HUDEP-2 (cell line): ENCODE results near the gene SIRT3.
"Not testable (repeated sequence)": the region's sequence is repeated elsewhere in the genome, so short reads cannot be mapped to it uniquely, and the experiment has no call there.

Experiments
- DNase-seq, 76 experiments: peaks; one replicate each; lab custom pipeline; 2025; ENCODE audit not compliant: unreplicated experiment in 76 of 76; lab: John Stamatoyannopoulos, UW

Gene SIRT3

DNA sequence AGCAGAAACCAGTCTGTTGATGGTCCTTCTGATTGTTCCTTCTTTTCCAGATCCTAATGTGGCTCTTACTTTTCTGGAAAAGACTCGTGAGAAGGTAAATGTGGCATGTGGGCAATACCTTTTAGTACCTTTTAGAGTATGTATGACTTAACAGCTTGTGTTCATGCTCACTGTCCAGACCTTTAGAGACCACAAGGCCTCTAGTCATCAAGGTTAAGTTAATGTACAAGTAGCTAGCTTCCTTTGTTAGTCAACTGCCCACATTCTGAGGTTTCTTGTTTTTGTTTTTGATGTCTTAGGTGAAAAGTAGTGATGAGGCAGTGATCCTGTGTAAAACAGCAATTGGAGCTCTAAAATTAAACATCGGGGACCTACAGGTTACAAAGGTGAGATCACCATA lies 8.2 kb upstream of the SIRT3 start:
- no peak for DNase-seq

DNA sequence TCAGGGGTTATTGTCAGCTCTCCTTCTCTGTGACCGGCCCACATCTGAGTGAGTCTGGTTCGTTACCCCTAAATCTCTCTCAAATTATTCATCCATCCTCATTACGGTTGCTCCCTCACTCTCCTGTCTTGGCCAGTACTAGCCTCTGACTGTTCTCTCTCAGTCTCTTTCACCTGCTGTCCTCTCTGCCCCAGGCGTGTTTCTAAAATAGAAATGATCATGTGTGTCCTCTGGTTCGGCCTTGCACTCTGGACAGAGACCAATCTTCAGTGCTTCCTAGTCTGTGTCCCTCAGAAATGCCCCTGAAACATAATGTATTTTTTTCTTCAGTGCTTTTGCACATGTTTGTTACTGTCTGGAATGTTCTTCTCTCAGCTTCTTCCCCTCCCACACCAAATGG lies 5.5 kb upstream of the SIRT3 start:
- DNase-seq: no peak

DNA sequence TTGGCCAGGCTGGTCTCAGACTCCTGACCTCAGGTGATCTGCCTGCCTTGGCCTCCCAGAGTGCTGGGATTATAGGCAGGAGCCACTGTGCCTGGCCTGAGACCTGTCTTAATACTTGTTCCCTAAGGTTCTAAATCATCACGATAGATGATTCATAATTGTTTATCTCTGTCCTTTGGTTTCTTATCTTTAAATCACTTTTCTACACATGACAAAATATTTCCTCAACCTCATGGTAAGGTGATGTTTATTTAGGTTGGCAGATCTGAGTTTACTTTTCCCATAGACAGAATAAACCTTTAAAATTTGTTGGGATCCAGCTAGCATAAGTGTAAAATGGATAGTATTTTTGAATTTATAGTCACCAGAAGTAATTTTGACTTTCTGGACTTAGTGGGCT lies 4.2 kb upstream of the SIRT3 start:
- DNase-seq: no peak

DNA sequence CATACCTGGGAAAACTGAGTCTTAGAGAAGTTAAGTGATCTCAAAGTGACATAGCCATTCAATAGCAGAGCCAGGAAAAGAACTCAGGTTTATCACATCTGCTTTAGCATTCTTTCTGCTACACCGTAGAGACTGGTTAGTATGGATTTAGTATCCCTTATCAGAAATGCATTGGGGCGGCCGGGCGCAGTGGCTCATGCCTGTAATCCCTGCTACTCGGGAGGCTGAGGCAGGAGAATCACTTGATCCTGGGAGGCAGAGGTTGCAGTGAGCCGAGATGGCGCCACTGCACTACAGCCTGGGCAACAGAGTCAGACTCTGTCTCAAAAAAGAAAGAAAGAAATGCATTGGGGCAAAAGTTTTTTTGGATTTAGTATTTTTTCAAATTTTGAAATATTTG lies 2.2 kb upstream of the SIRT3 start:
- DNase-seq: not testable (repeated sequence)

DNA sequence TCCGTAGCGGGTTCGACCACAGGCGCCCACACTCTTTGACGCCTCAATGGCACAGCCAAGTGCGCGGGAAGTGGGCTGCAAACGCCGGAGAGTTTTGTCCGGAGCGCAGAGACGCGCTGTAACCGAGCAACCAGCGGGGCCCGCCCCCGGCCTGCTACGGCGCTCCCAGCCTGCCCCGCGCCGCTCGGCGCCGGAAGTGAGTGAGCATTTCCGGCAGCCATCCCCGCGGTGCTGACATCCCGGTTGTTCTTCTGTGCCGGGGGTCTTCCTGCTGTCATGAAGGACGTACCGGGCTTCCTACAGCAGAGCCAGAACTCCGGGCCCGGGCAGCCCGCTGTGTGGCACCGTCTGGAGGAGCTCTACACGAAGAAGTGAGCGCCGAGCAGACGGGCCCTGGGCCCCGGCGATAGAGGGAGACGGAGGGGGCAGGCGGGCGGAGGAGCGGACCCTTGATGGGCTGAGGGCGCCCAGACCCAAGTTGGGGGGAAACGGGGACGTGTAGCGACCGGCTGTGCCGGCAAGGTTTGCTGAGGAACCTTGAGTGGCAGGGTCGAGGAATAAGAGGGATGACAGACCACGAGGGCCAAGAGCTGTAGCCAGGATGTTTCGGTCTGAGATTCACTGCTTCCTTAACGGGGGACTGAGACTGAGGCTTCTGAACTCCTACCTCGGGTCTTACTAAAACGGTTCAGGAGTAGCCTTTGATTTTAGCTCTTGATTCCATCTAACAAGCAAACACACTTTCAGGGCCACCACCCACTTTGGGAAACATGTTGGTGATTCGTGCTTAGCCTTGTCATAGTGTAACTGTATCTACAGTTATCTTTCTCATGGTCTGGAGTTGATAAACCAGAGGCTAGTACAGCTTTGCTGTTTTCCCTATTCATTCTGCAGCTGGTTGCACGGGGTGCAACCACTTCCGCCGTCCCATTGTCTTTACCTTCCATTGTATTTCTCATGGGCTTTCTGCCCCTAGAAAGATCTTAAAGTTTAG lies 929 bp upstream of the SIRT3 start, which contains the start of gene PSMD13:
Gene PSMD13 (plus strand): TSS at position 203 of the 994 bp plus-strand sequence. CDS start 74 bp downstream, at position 277.
- DNase-seq: peak in 69 of 76 experiments; percentile 17 to 83 (median 65)

DNA sequence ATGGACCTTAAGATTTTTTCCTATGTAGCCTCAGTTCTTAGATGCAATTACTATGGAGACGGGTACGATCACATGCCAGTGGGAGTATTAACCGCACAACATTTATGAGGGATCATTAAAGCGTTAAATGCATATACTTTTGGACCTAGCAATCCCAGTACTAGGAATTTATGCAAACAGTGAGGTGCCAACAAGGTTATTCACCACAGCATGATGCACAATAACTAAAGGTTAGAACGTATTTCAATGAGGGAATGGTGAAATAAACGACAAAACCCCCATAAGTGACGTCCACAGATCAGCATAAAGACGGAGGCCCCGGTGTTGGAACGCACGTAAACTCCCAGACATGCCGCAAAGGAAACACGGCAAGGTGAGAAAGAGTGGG lies 539 bp downstream of the SIRT3 start:
- peak in 2 of 76 experiments; percentile 5 to 49 for DNase-seq

DNA sequence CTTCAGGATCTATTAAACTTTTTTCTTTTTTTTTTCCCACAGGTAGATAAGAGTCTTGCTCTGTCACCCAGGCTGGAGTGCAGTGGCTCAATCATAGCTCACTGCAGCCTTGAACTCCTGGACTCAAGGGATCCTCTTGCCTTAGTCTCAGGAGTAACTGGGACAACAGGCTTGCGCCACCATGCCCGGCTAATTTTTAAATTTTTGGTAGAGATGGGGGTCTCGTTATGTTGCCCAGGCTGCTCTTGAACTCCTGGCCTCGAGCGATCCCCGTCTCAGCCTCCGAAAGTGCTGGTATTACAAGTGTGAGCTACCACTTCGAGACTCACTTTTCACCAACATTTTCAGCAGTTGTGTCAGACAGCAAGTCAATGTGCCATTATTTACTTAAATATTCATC lies 962 bp downstream of the SIRT3 start:
- DNase-seq: no peak

DNA sequence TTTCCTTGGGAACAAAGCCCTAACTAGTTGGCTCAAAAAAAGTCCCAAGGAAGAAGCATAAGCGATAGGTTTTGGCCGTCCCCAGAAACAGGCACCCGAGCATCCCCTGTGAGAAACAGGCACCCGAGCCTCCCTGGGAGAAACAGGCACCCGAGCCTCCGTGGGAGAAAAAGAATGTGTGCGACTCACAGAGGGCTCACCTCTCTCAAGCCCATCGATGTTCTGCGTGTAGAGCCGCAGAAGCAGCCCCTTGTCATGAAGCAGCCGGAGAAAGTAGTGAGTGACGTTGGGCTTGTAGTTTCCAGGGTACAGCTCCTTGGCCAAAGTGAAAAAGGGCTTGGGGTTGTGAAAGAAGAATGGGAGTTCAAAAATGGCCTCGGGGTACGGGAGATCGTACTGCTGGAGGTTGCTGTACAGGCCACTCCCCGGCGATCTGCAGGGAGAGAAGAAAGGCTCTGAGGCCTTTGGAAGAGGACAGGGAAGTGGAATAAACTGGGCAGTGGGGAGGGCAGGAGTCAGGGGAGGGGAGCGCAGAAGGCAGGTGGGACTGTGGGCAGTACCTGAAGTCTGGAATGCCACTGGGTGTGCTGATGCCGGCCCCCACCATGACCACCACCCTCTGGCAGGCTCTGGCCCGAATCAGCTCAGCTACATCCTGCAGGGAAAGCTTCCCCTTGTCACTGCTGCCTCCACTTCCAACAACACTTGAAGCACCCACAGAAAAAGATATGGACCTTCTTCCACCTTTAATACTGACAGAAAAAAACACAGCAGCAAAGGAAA lies 3.2 kb downstream of the SIRT3 start:
- no peak for DNase-seq

DNA sequence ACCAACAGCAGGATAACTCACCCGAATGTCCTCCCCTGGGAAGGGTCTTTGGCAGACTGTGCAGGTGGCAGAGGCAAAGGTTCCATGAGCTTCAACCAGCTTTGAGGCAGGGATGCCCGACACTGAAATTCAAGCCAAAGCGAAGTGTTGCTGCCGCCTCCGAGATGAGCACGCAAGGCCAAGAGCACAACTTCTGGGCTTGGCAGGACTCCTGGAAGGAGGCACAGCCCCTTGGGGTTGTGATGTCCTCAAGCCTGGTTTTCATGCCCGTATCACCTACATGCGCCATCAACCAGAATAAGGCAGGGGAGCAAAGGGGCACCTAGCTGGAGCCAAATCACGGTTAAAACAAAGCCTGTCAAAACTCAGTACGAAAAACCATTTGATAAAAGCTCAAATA lies 5.7 kb downstream of the SIRT3 start:
- no peak for DNase-seq

DNA sequence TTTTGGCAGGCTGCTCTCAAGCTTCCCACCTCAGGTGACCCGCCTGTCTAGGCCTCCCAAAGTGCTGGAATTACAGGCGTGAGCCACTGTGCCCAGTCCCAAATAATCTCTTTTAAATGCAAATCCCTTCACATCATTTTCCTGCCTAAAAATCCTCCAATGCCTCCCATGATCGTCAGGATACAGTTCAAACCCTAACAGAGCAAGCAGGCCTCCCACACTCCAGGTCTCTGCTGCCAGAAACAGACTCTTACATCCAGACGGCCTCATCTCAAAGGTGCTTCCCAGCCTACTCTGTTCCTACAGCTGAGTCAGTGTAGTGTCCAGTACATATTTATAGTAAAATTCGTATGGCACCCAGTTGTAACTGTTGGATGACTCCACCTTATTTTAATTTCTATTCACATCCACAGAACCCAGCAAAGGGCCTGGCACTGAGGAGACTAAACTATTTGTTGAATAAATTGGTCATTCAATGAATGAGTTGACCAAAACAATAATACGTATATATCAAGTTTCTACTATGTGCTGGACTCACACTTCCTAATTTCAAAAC lies 8.2 kb downstream of the SIRT3 start:
- DNase-seq: no peak

DNA sequence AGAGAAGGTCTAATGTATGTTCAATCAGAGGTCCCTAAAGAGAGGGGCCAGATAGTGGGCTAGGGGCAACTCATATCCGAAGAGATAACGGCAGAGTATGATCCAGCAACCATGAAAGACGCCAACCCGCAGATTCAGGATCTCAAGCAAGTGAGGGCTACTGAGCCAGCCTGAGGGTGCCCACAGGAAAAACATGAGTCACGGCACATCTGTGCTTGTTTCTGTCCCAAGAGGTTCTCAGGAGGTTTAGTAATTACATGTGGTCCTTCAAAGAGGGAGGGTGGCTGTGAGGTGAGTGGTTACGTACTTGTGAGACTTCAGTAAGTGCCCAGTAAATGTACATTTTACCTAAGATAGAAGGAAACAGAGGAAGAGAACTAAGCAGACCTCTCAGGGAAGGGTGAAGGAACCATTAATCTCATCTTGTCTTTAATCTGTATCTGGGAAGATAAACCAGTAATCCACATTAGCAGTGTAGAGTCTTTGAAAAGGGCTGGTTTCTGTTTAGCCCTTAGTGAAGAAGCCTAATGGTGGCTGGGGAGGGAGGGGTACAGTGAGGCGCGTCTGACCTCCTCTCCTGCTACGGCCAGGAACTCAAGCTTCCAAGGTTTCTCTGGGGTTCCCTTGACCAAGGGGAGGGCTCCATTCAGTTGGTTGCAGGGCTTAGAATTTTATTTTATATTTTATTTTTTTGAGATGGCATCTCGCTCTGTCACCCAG lies 10.2 kb downstream of the SIRT3 start:
- DNase-seq: no peak

DNA sequence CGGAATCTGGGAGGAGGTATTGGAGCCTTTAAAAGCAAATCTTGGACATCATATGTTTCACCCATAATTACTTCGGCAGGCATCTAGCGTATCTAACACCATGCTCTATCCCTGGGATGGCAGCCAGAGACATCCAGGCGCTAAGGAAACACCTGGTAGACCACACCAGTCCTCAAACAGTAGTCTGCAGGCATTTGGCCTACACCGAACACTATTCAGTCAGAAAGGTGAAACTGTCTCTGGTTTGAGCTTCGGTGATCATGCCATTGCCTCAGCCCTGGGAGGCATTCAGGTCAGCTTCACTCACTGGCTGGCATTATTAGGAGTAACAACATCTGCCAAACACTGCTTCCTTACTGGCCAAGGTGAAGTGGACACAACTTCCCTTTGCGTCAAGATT lies 11.7 kb downstream of the SIRT3 start:
- no peak for DNase-seq

DNA sequence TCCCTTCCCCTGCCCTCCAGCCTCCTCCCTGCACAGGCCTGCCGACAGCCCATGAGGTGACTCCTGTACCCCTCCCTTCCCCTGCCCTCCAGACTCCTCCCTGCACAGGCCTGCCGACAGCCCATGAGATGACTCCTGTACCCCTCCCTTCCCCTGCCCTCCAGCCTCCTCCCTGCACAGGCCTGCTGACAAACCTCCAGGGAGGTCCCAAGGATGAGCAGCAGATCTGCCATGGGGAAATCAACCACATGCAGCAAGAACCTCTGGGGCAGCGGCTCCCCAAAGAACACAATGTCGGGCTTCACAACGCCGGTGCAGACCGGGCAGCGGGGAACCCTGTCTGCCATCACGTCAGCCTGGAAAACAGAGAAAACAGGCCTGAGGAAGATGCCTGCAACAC lies 12.3 kb downstream of the SIRT3 start:
- no peak for DNase-seq

DNA sequence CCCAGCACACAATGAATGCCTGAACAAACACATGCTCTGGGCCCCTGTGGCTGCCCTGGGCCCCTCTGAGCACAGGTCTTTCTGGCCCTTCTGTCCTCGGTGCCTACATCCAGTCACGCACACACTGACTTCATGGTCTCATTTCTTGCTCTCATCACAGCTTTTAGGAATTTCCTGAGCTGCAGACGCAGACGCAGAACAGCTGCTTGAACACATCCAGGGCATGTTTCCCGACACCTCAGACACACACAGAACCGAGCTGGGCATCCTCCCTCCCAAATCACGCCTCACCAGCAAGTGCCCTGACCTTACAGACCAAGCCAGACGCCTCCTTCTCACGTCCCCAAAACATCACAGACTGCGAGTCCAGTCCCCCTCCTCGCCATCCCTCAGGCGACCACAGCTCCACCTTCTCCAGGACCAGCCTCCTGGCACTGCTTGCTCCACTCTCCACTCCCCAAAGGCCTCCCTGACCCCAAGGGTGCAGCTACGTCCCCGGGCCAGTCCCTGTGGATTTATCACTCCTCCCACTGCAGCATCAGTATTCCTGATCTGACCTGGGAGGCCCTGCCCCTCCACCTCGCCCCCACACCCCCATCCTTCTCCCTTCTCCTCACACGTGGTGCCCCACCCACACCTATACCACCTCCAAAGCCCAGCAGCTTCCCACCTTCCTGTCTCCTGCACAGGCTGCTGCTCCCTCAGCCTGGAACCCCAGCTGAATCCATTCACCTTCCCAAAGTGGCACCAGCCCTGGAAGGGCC lies 12.9 kb downstream of the SIRT3 start:
- DNase-seq: no peak

DNA sequence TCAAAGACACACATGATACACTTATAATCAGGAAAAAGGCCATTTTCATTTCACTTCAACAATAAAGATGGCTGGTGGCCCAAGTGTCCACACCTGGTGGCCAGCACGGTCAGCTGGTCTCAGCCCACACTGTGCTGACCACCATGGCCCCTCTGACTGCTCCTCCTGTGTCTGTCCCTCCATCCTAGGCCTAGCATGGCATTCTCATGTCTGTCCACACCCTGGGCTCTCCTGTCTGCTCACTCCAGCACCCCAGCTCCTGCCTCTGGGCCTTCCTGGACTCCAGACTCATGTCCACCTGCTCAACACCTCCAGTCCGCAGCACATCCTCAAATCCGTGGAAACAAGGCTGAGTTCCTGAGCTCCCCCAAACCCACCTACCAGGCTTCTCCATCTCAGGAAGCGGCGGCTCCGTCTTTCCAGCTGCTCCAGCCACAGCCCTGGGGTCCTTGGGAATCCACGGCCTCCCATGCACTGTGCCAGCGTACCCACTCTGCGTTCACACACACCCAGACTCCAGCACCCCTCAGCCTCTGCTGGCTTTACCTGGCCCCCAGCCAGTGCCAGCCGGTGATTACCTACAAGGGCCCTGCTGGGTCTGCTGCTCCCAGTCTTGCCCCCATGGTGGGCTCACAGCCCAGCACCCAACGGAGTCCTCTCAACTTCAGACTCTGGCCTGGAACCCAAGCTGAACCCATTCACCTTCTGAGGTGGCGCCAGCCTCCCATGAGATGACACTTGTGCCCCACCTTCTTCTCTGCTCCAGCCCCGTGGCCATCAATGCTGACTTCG lies 13.9 kb downstream of the SIRT3 start:
- no peak for DNase-seq

DNA sequence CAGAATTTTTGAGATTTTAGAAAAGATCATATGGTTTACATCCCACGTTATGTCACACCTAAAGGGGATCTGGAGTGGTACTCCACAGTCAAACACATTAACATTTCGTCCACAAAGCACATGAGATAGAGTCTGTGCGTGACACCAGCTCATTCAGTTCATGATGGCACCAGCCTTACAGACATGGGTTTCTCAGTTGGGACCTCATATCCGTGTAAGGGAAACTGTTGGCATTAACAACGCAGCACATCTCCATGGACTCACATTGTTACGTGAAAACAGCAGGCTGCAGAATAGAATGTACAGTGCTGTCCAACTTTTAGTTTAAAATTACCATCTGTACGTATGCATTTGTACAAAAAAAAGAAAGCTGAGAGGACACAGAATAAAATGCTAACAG lies 14.6 kb downstream of the SIRT3 start:
- DNase-seq: no peak

DNA sequence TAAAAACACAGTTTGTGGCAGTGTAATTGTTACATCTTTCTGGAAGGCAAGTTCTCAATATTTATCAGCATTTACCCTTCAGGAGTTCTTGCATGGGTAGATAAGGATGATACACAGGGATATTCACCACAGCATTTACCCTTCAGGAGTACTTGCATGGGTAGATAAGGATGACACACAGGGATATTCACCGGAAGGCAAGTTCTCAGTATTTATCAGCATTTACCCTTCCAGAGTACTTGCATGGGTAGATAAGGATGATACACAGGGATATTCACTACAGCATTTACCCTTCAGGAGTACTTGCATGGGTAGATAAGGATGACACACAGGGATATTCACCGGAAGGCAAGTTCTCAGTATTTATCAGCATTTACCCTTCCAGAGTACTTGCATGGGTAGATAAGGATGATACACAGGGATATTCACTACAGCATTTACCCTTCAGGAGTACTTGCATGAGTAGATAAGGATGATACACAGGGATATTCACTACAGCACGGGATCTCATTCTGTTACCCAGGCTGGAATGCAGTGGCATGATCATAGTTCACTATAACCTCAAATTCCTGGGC lies 15.4 kb downstream of the SIRT3 start:
- peak in 37 of 76 experiments; percentile 8 to 92 (median 73) for DNase-seq

DNA sequence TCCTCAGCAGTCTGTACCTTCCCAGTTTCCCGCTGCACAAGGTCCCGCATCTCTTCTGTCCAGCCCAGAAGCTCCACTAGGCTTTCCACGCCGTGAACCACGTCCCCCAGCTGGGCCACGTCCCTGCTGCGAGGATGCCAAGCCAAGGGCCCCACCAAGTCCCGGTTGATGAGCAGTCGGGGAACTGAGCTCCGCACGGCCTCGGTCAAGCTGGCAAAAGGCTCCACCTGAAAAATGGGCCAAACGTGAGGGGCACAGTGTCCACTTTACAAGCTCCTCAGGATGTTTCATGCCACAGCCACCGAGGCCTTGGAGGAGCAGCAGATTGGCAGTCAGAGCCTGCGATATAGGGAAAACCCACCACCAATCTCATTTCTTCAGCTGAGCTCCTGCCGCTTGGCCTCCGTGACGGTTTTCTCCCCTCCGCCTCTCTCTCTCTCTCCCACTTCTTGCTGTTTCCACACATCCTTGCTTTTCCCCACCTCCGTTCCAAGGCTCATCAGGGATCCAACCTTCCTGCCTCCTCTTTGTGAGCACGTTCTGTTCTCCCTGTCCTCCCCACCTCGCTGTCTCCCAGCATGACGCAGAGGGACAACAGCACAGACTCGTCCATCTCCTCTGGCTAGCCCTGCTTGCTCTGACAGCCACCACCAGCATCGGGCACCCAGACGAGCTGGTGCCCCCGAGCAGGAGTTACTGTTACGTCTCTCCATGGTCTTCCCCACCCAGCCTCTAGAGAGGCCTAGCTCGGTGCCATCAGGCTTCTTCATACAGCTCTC lies 17.1 kb downstream of the SIRT3 start:
- DNase-seq: no peak
